ENCODE data around the gene COL20A1. TPM values are rescaled to one million over a fixed set of nuclear protein-coding genes. Genes with fewer than 3 reads are reported as not detected.

The COL20A1 gene
- total RNA-seq, 1 donor from 2014 or later = 5.0 TPM

GRCh38 chr20:63264519-63264918, 28.5 kb upstream of the COL20A1 start:
- Mint-ChIP-seq H3K27me3 (ENCODE audit: low read depth, unreplicated experiment) (no peaks in the 10 kb centered on the region), H3K27ac (ENCODE audit: unreplicated experiment) (peak overlapping the region; percentile 98), H3K4me1 (ENCODE audit: low read depth, unreplicated experiment) (peaks cover 30% of the 10 kb centered on the region), H3K36me3 (ENCODE audit: low read depth, unreplicated experiment) (no peaks in the 10 kb centered on the region), H3K9me3 (ENCODE audit: unreplicated experiment) (no peaks in the 10 kb centered on the region), H3K4me3 (ENCODE audit: unreplicated experiment) (no peak overlapping the region)
- H3K4me3 ChIP-seq (ENCODE audit: insufficient read depth, low read depth, low read length) = no peak overlapping the region
- no peak for FAIRE-seq
- H3K4me2 ChIP-seq (ENCODE audit: low read length) = no peak overlapping the region
- no peaks in the 10 kb centered on the region for H3K79me2 ChIP-seq (ENCODE audit: insufficient read depth, low read length)
- no peaks in the 10 kb centered on the region for H3K36me3 ChIP-seq (ENCODE audit: insufficient read depth, low read length)
- DNase-seq (ENCODE audit: low read depth) = no peak
- no peaks in the 10 kb centered on the region for H3K9me3 ChIP-seq (ENCODE audit: insufficient read depth, low read depth, low read length)
- H3K27me3 ChIP-seq (ENCODE audit: insufficient read depth, low read length) = no peaks in the 10 kb centered on the region
- no peak overlapping the region for H2AFZ ChIP-seq (ENCODE audit: low read depth, low read length)
- no peak overlapping the region for H3K27ac ChIP-seq (ENCODE audit: low read depth, low read length)
- H4K20me1 ChIP-seq (ENCODE audit: insufficient read depth, low read length) = no peaks in the 10 kb centered on the region
- no peak for TF ChIP-seq EZH2 (IDR thresholded peaks at IDR 0.05; ENCODE audit: insufficient read depth, low read length)
- peaks cover 11% of the 10 kb centered on the region for H3K4me1 ChIP-seq (ENCODE audit: insufficient read depth, low read length)
- no peak overlapping the region for H3K9ac ChIP-seq (ENCODE audit: low read length)

GRCh38 chr20:63265891-63266515, 27.0 kb upstream of the COL20A1 start:
- Histone ChIP-seq H2AFZ (ENCODE audit: low read depth, low read length) (no peak overlapping the region), H4K20me1 (ENCODE audit: insufficient read depth, low read length) (no peaks in the 10 kb centered on the region), H3K79me2 (ENCODE audit: insufficient read depth, low read length) (no peaks in the 10 kb centered on the region), H3K4me1 (ENCODE audit: insufficient read depth, low read length) (peaks cover 11% of the 10 kb centered on the region), H3K4me3 (ENCODE audit: insufficient read depth, low read depth, low read length) (no peak overlapping the region), H3K4me2 (ENCODE audit: low read length) (no peak overlapping the region), H3K27me3 (ENCODE audit: insufficient read depth, low read length) (no peaks in the 10 kb centered on the region), H3K27ac (ENCODE audit: low read depth, low read length) (no peak overlapping the region), H3K9ac (ENCODE audit: low read length) (no peak overlapping the region), H3K9me3 (ENCODE audit: insufficient read depth, low read depth, low read length) (no peaks in the 10 kb centered on the region), H3K36me3 (ENCODE audit: insufficient read depth, low read length) (no peaks in the 10 kb centered on the region)
- H3K27ac Mint-ChIP-seq (ENCODE audit: unreplicated experiment) = peak overlapping the region; percentile 18
- no peaks in the 10 kb centered on the region for H3K27me3 Mint-ChIP-seq (ENCODE audit: low read depth, unreplicated experiment)
- TF ChIP-seq CTCF (IDR thresholded peaks at IDR 0.05; ENCODE audit: insufficient read depth, low read depth, low read length) = no peak
- TF ChIP-seq EZH2 (IDR thresholded peaks at IDR 0.05; ENCODE audit: insufficient read depth, low read length) = no peak
- H3K4me1 Mint-ChIP-seq (ENCODE audit: low read depth, unreplicated experiment) = peaks cover 33% of the 10 kb centered on the region
- no peak for FAIRE-seq
- H3K36me3 Mint-ChIP-seq (ENCODE audit: low read depth, unreplicated experiment) = peaks cover 3% of the 10 kb centered on the region
- H3K4me3 Mint-ChIP-seq (ENCODE audit: unreplicated experiment) = no peak overlapping the region
- no peaks in the 10 kb centered on the region for H3K9me3 Mint-ChIP-seq (ENCODE audit: unreplicated experiment)
- peak; percentile 52 for DNase-seq (ENCODE audit: low read depth)

GRCh38 chr20:63267691-63268090, 25.3 kb upstream of the COL20A1 start:
- Histone ChIP-seq H3K4me1 (ENCODE audit: insufficient read depth, low read length) (peaks cover 13% of the 10 kb centered on the region), H2AFZ (ENCODE audit: low read depth, low read length) (no peak overlapping the region), H3K36me3 (ENCODE audit: insufficient read depth, low read length) (no peaks in the 10 kb centered on the region), H3K79me2 (ENCODE audit: insufficient read depth, low read length) (peaks cover 11% of the 10 kb centered on the region), H3K4me2 (ENCODE audit: low read length) (no peak overlapping the region), H3K4me3 (ENCODE audit: insufficient read depth, low read depth, low read length) (no peak overlapping the region), H3K9ac (ENCODE audit: low read length) (no peak overlapping the region), H4K20me1 (ENCODE audit: insufficient read depth, low read length) (no peaks in the 10 kb centered on the region), H3K9me3 (ENCODE audit: insufficient read depth, low read depth, low read length) (no peaks in the 10 kb centered on the region), H3K27ac (ENCODE audit: low read depth, low read length) (no peak overlapping the region), H3K27me3 (ENCODE audit: insufficient read depth, low read length) (no peaks in the 10 kb centered on the region)
- DNase-seq (ENCODE audit: low read depth) (no peak), FAIRE-seq (no peak)
- Mint-ChIP-seq H3K36me3 (ENCODE audit: low read depth, unreplicated experiment) (peaks cover 3% of the 10 kb centered on the region), H3K4me1 (ENCODE audit: low read depth, unreplicated experiment) (peaks cover 29% of the 10 kb centered on the region), H3K4me3 (ENCODE audit: unreplicated experiment) (no peak overlapping the region), H3K27me3 (ENCODE audit: low read depth, unreplicated experiment) (no peaks in the 10 kb centered on the region), H3K27ac (ENCODE audit: unreplicated experiment) (peak overlapping the region; percentile 16), H3K9me3 (ENCODE audit: unreplicated experiment) (no peaks in the 10 kb centered on the region)
- no peak for TF ChIP-seq EZH2 (IDR thresholded peaks at IDR 0.05; ENCODE audit: insufficient read depth, low read length)
- TF ChIP-seq CTCF (IDR thresholded peaks at IDR 0.05; ENCODE audit: insufficient read depth, low read depth, low read length) = no peak
